Mononuclear cell (primary cell): ENCODE results near the gene NKX2-8. TPM values are rescaled to one million over a fixed set of nuclear protein-coding genes. Genes with fewer than 3 reads are reported as not detected.
"Not testable (repeated sequence)": the region's sequence is repeated elsewhere in the genome, so short reads cannot be mapped to it uniquely, and the experiment has no call there.

Source experiments
- H3K27me3 ChIP-seq: 2 replicates; pipeline ENCODE4 v1.6.0; 2011; ENCODE audit warnings: low read length, control low read depth; ENCODE audit not compliant: insufficient read depth
- H3K4me1 ChIP-seq: 2 replicates; pipeline ENCODE4 v1.5.1; 2011; ENCODE audit warnings: mild to moderate bottlenecking, low read length, control low read depth; ENCODE audit not compliant: insufficient read depth
- H3K4me3 ChIP-seq: 2 replicates; pipeline ENCODE4 v1.5.1; 2011; ENCODE audit warnings: mild to moderate bottlenecking, low read length, moderate library complexity
- H3K9me3 ChIP-seq: 2 replicates; pipeline ENCODE4 v1.5.1; 2011; ENCODE audit warnings: low read depth, mild to moderate bottlenecking, control low read depth, low read length
- total RNA-seq: library from RNA; depleted of rRNA; stranded (reverse); fragments of >200 nt; gene quantifications from one replicate; pipeline ENCODE4 v1.2.3, GENCODE V29; 2012

Gene NKX2-8
- total RNA-seq, 1 donor, result not detected

- H3K9me3 ChIP-seq, H3K27me3 ChIP-seq, H3K4me1 ChIP-seq, H3K4me3 ChIP-seq: not testable (repeated sequence)
Observed at GRCh38 chr14:36544280-36544679, 38.1 kb downstream of the NKX2-8 start.

- no peaks in the 10 kb centered on the region for H3K9me3 ChIP-seq
- peaks cover 3% of the 10 kb centered on the region for H3K27me3 ChIP-seq
- H3K4me3 ChIP-seq, result no peak overlapping the region
- H3K4me1 ChIP-seq, result no peaks in the 10 kb centered on the region
Observed at GRCh38 chr14:36538051-36538450, 44.4 kb downstream of the NKX2-8 start.

Other genes starting within 250 kb of the NKX2-8 start
- not detected for gene NKX2-1, start 62.4 kb downstream of the NKX2-8 start, total RNA-seq
- not detected for gene PAX9, start 79.2 kb upstream of the NKX2-8 start, total RNA-seq